COR-L47 (cell line): ENCODE results near the gene ZNF354B.
A peak's percentile ranks its signal among the peaks of the same experiment; 100 is the strongest.
"Not testable (repeated sequence)": the region's sequence is repeated elsewhere in the genome, so short reads cannot be mapped to it uniquely, and the experiment has no call there.

ENCODE experiments used
- DNase-seq: peaks from one replicate; lab custom pipeline; 2025; lab: John Stamatoyannopoulos, UW

The ZNF354B gene

GRCh38 chr5:178859625-178860521 lies at the start of gene ZNF354B:
TSS of gene ZNF354B (plus strand) at chr5:178859953. CDS start at chr5:178861048, 1,095 bp downstream.
- DNase-seq, result peak; percentile 84

DNA sequence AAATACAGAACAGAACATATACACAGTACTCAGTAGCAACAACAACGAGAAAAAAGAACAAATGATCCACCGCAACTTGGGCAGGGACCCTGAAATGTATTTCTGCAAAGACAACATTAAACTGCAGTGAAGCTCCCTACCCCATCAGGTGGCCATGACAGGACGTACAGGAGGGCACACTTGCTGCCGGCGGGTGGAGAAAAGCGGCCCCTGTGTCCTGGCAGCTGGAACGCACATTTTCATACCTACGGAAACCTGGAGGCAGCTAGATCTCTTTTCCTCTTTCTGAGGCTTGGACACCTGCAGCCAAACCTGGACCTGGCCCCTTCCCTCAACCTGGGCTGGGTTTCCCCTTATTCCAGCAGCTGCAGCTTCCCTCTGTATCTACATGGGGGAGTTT lies 42.2 kb upstream of the ZNF354B start:
- no peak for DNase-seq

DNA sequence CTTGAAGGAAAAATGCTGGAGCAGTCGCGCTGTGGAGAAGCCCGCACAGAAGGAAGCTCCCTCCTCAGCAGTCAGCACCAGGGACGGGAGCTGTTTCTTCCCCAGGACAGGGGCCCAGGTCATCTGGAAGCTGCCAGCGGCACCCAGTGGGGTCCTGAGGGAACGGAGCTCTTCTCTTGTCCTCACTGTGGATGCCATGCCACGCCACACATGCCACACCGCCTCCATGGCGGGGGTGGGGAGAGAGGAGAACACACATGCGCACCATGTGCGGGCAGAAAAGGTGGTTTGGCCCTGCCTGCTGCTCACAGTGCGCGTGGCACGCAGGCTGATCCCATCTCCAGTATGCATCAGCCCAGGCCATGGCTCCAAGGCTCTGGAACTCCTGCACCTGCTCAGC lies 41.7 kb upstream of the ZNF354B start:
- peak; percentile 23 for DNase-seq

DNA sequence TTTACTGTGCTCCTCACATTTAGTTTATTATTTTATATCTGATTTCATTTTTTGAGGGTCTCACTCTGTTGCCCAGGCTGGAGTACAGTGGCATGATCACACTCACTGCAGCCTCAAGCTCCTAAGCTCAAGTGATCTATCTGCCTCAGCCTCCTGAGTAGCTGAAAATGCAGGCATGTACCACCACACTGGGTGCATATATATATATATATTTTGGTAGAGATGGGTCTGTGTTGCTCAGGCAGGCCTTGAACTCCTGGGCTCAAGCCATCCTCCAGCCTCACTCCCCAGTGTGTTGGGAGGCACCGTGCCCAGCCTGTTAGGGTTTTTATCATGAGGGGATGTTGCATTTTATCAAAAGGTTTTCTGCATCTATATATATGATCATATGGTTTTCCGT lies 39.8 kb upstream of the ZNF354B start:
- no peak for DNase-seq

DNA sequence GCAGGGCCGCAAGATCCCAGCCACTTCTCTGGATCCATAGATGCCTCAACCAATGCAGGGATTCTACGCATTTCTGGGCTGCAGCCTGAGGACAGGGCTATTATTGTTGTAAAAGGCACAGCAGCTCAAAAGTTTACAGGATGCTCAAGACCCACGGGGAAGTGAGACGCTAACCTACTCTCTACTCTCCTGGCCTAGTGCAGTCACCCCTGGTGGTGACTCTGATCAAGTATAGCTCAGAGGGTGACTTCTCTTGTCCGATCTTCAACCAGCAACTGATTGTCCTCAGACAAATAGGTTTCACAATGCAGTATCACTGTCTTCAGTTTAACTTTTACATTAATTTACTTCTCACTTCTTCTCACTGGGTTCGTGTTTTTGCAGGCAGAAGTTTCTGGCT lies 34.3 kb upstream of the ZNF354B start:
- no peak for DNase-seq

- DNase-seq, result no peak
These were observed 33.5 kb upstream of the ZNF354B start for GRCh38 chr5:178826216-178826615.

GRCh38 chr5:178827636-178828035 lies 32.1 kb upstream of the ZNF354B start:
- no peak for DNase-seq

DNA sequence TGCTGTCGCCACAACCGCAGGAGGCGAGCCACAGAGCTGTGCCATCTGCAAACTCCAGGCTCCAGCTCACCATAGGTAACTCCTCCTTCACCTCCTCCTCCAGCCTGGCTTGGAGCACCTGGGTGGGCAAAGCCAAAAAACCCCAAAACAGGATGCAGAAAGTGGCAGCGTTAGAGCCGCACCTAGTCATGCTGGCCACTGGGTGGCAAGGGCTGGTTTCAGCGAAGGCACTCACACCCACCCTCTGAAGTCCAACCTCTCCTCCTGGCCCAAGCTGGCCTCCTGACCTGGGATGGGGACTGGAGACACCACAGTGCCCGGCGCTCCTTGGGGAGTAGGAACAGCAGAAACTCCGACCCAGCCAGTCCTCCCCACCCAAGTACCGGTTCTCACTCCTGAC lies 28.7 kb upstream of the ZNF354B start:
- DNase-seq, result no peak

DNA sequence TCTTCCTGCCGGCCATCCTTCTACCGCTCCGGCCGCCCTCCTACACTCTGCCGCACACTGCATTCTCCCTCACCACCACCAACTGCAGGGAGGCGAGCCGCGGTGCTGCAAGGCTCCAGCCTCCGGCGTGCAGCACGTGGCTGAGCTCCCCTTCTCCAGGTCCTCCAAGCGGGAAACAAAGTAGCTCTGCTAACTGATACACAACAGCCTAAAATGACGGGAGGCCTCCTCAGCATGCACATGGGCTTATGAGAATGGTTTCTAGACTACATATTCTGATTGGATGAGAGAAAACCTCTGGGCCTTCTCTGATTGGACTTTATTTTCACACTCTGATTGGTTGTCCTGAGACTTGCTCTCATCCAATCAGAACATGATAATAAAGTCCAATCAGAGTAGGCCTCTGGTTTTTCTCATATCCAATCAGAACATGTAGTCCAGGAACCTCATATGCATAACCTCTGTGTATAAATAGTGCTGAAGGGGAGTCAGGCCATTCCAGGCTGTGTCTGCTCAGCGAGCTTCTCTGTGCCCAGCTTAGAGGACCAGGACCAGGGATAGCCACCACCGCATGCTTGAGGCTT lies 27.0 kb upstream of the ZNF354B start:
- DNase-seq, result peak; percentile 60

DNA sequence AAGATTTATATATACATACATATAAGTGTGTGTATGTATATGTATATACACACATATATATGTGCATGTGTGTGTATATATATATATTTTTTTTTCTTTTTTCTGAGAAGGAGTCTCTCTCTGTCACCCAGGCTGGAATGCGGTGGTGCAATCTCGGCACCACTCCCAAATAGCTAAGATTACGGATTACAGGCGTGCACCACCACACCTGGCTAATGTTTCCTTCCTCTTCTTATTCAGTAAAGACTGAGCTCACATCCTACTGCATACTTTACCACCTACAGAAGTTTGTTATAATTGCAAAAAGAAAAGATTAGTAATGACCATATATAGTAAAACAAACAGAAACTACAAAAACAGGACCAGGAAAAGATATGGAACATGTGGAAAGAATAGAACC lies 23.1 kb upstream of the ZNF354B start:
- DNase-seq, result no peak

GRCh38 chr5:178838695-178839318 lies 20.9 kb upstream of the ZNF354B start:
- not testable (repeated sequence) for DNase-seq

DNA sequence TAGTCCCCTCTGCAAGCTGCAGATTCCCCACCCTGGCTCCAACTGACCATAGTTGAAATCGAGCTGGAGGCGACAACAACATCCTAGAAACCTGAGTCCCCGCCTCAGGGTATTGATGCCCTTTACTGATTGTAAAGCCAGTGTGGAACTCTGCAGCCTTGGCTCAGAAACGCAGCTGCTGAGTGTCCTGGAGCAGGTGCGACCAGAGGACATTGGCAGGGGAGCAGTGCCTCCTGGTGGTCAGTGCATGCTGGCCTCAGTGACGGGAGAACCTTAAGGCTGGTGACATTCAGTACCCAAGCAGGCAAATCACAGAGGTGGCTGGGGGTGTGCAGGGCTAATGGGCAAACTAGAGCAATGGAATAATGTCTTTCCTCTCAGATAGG lies 20.4 kb upstream of the ZNF354B start:
- DNase-seq, result peak; percentile 19

- not testable (repeated sequence) for DNase-seq
These were observed 19.4 kb upstream of the ZNF354B start for GRCh38 chr5:178840399-178840798.

DNA sequence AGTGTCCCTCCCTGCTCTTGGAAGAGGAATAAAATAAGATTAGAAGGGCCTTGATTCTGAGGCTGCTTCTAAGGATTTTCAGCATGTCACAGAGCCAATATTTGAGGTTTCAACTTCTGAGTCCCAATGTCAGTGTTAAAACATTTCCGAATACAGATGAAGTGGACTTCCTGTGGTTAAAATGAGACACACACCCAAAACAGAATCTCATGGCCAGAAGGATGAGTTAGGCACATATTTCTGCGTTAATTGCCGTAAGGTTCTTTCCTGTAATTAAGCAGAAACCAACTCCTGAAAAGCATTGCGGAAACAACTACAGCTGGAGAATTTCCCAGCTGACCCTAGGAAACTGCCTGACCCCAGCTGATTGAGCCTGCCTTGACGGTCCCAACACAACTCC lies 10.4 kb upstream of the ZNF354B start:
- DNase-seq, result no peak

- DNase-seq, result no peak
These were observed 7.8 kb upstream of the ZNF354B start for GRCh38 chr5:178851951-178852350.

- no peak for DNase-seq
These were observed 5.5 kb upstream of the ZNF354B start for GRCh38 chr5:178854284-178854683.

- DNase-seq, result not testable (repeated sequence)
These were observed 862 bp downstream of the ZNF354B start for GRCh38 chr5:178860615-178861014.

GRCh38 chr5:178861627-178862026 lies 1.9 kb downstream of the ZNF354B start:
- DNase-seq, result no peak

- no peak for DNase-seq
These were observed 7.2 kb downstream of the ZNF354B start for GRCh38 chr5:178866946-178867345.

GRCh38 chr5:178869577-178869976 lies 9.8 kb downstream of the ZNF354B start:
- no peak for DNase-seq

DNA sequence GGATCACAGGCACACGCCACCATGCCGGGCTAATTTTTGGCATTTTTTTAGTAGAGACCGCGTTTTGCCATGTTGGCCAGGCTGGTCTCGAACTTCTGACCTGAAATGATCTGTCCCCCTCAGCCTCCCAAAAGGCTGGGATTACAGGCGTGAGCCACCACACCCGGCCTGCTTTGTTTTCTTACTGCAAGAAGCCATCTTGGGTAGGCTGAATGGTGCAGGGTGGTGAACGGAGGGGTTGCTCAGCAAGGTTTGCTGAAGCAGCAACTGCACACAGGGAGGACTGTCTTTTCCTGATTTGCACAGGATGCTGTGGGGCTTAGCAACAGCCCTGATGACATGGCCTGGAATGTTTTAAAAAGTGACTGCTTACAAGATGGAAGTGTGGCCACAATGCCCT lies 10.7 kb downstream of the ZNF354B start:
- no peak for DNase-seq

GRCh38 chr5:178872302-178872701 lies 12.5 kb downstream of the ZNF354B start:
- DNase-seq, result no peak

DNA sequence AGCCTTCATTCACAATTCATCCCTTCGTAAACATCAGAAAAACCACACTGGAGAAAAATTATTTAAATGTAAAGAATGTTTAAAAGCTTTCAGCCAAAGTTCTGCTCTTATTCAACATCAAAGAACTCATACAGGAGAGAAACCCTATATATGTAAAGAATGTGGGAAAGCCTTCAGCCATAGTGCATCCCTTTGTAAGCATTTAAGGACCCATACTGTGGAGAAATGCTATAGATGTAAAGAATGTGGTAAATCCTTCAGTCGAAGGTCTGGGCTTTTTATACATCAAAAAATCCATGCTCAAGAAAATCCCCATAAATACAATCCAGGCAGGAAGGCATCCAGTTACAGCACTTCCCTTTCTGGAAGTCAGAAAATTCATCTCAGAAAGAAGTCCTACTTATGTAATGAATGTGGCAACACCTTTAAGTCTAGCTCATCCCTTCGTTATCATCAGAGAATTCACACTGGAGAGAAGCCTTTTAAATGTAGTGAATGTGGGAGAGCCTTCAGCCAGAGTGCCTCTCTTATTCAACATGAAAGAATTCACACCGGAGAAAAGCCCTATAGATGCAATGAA lies 23.5 kb downstream of the ZNF354B start:
- not testable (repeated sequence) for DNase-seq
